ENCODE results near the gene SVEP1.

DNA sequence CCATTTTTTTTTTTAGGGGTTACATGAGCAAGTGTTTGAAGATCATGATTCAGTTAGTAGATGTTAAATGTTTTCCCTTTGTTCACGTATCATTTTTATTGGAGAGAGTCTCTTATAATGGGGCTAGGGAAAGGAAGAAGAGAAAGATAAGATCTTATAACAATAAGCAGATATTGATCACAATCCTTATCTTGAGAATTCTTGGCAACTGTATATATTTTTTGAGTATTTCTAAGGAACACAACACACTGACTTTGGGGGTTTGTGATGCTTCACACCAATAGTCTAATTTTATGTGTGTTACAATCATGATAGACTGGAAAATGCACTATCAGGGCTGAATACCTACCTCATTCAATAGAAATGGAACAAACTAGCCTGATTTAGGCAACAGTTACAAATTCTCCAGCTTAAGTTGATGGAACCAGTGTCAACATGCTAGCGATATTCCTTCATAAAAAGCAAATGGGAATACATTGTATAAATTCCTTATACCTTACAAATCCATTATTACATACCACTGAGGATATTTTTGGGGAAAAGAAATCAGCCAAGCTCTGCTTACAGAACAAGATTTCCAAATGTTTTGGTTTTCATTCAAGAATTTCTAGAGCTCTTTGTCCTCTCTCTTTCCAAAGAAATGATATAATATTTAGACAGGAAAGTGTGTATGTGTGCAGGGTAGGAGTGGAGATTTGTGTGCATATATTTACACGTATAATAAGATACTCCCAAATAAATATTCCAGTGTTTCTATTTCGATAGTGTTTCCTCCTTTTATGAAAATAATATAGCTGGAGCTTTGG is 41.5 kb downstream of the SVEP1 start:
- TF ChIP-seq, protein P1, sequence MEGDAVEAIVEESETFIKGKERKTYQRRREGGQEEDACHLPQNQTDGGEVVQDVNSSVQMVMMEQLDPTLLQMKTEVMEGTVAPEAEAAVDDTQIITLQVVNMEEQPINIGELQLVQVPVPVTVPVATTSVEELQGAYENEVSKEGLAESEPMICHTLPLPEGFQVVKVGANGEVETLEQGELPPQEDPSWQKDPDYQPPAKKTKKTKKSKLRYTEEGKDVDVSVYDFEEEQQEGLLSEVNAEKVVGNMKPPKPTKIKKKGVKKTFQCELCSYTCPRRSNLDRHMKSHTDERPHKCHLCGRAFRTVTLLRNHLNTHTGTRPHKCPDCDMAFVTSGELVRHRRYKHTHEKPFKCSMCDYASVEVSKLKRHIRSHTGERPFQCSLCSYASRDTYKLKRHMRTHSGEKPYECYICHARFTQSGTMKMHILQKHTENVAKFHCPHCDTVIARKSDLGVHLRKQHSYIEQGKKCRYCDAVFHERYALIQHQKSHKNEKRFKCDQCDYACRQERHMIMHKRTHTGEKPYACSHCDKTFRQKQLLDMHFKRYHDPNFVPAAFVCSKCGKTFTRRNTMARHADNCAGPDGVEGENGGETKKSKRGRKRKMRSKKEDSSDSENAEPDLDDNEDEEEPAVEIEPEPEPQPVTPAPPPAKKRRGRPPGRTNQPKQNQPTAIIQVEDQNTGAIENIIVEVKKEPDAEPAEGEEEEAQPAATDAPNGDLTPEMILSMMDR (IDR thresholded peaks at IDR 0.05) = no peak
- TF ChIP-seq EZH2 (IDR thresholded peaks at IDR 0.05) = no peak

All from neural progenitor cell (in vitro differentiated cells).